ENCODE results near the gene NUDT16. TPM values are rescaled to one million over a fixed set of nuclear protein-coding genes. Genes with fewer than 3 reads are reported as not detected.

The NUDT16 gene
- total and polyA plus RNA-seq, 2 donors (not counting 3 experiments of a cell fraction or from before 2014, with no cell fraction given), result 13.2 to 28.5 TPM

DNA sequence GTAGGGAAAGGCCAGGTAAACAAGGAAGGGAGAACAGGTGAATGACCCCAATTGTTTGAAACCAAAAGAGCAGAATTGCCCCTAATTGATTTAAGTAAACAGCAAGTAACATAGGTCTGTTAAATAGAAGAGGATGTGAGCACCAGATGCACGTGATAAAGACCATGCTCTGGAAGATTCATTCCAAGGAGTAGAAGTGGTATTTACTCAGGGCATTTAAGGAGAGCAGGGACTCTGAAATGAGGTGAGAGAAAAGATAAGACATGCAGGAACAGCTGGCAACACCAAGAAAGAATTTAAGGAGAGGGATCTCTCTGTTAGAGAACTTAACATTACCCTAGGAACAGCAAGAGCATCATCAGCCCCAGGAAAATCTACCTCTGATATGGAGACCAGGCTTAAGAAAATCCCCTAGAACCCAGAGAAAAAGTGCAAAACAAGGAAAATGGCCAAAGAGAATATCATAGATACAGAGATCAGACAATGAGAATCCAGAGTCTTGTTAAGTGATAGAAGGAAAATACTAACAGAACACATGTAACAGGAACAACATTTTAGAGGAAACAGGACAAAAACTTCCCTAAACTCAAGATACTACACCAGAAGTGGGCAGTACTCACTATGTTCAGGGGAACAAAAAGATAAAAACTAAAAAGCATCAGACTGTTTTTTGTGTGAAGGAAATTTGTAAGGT lies 6.4 kb downstream of the NUDT16 start:
- Histone ChIP-seq H3K4me2 (ENCODE audit: insufficient read depth, low read length) (peak overlapping the region; percentile 73), H3K4me3 (replicated peaks in 1 of 3; ENCODE audit: insufficient read depth in 1 of 3, low read depth in 1 of 3, low read length in 3 of 3) (no peak overlapping the region), H3K9me3 (replicated peaks; ENCODE audit: control insufficient read depth, insufficient read depth, low read length) (no peaks in the 10 kb centered on the region), H3K9ac (replicated peaks; ENCODE audit: extremely low read depth, insufficient read depth, low read length) (peak overlapping the region; percentile 58), H3K79me2 (ENCODE audit: control insufficient read depth, insufficient read depth, low read length) (peaks cover 4% of the 10 kb centered on the region), H3K36me3 (ENCODE audit: control insufficient read depth in 2 of 2, extremely low read depth in 1 of 2, insufficient read depth in 2 of 2, low read length in 2 of 2) (peaks cover 0 to 7% of the 10 kb centered on the region in 2 experiments), H3K27ac (ENCODE audit: insufficient read depth, low read depth, low read length) (peak overlapping the region; percentile 85), H3K4me1 (ENCODE audit: control insufficient read depth, extremely low read depth, insufficient read depth, low read length) (peaks cover 49% of the 10 kb centered on the region), H4K20me1 (replicated peaks; ENCODE audit: control insufficient read depth, extremely low read depth, insufficient read depth, low read length) (no peaks in the 10 kb centered on the region), H3K27me3 (ENCODE audit: control insufficient read depth in 2 of 2, insufficient read depth in 2 of 2, low read length in 2 of 2) (no peaks in the 10 kb centered on the region), H3K9me1 (replicated peaks; ENCODE audit: control insufficient read depth, extremely low read depth, insufficient read depth, low read length) (no peaks in the 10 kb centered on the region), H2AFZ (ENCODE audit: low read depth, low read length) (no peak overlapping the region)
- TF ChIP-seq POLR2A (IDR thresholded peaks at IDR 0.05; ENCODE audit: low read depth, low read length) (peak; percentile 26), EZH2 (IDR thresholded peaks at IDR 0.05; ENCODE audit: borderline replicate concordance, low read depth, low read length, severe bottlenecking) (no peak)
- FAIRE-seq (no peak), DNase-seq (ENCODE audit: low read depth, low spot score) (peak; percentile 27)
- dilution Hi-C loops (cut with MboI; ENCODE audit: extremely low pct_ligation_motif_present, low sequenced_read_pairs) (no loop called here), intact Hi-C loops (cut with micrococcal nuclease) (loop anchor here (1.0 to 10.0 kb wide), 5 partner anchors 14 to 1027 kb away; partner anchors contain the start of genes ASTE1, ATP2C1, DNAJC13 and MRPL3)
- ChIA-PET POLR2A (no interaction called here), CTCF (no interaction called here)
- BruUV-seq (replicated peaks), result TSS peak; percentile 92

DNA sequence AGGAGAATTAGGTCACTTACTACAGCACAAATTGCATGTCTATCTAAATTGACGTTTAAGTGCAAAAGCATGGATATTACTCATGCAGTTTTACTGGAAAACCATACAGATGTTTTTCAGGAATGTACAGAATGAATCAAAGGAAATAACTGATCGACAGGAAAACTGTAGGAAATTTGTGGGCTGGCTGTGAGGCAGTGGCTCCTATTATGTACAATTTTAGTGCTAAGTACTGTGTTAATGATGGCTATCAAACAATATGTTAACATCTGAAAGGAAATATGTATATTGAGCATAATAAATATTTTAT lies 6.9 kb downstream of the NUDT16 start:
- peak; percentile 75 for TF ChIP-seq FOS (IDR thresholded peaks at IDR 0.05; ENCODE audit: borderline replicate concordance, insufficient read depth, low read length)
- no peak for TF ChIP-seq EZH2 (IDR thresholded peaks at IDR 0.05; ENCODE audit: borderline replicate concordance, low read depth, low read length, severe bottlenecking)
- no peak for TF ChIP-seq CTCF (IDR thresholded peaks at IDR 0.05; ENCODE audit: extremely low read depth in 1 of 2, insufficient read depth in 1 of 2, low read depth in 1 of 2, low read length in 2 of 2)
- no peak for TF ChIP-seq POLR2A (IDR thresholded peaks at IDR 0.05; ENCODE audit: low read depth, low read length)
- TF ChIP-seq POLR2AphosphoS5 (IDR thresholded peaks at IDR 0.05; ENCODE audit: insufficient read depth, low read depth, low read length), result peak; percentile 57
- TF ChIP-seq MAX (IDR thresholded peaks at IDR 0.05; ENCODE audit: insufficient read depth, insufficient read length), result no peak
- peak; percentile 57 for TF ChIP-seq GATA2 (IDR thresholded peaks at IDR 0.05; ENCODE audit: insufficient read depth, insufficient read length, low read depth, low read length)
- TF ChIP-seq MYC (IDR thresholded peaks at IDR 0.05; ENCODE audit: low read depth, low read length), result no peak
- peak; percentile 85 for TF ChIP-seq JUN (IDR thresholded peaks at IDR 0.05; ENCODE audit: borderline replicate concordance, insufficient read depth, insufficient read length, low read depth)
- CTCF ChIA-PET, result no interaction called here

More for the DNA sequence above, 6.9 kb downstream of the NUDT16 start:
- H3K27me3 ChIP-seq (ENCODE audit: control insufficient read depth in 2 of 2, insufficient read depth in 2 of 2, low read length in 2 of 2), result no peaks in the 10 kb centered on the region
- BruUV-seq (replicated peaks), result no TSS peak
- FAIRE-seq (peak; percentile 94), DNase-seq (ENCODE audit: low read depth, low spot score) (peak; percentile 83)
- peak overlapping the region; percentile 85 for H3K27ac ChIP-seq (ENCODE audit: insufficient read depth, low read depth, low read length)
- H3K9me3 ChIP-seq (replicated peaks; ENCODE audit: control insufficient read depth, insufficient read depth, low read length), result no peaks in the 10 kb centered on the region
- dilution Hi-C loops (cut with MboI; ENCODE audit: extremely low pct_ligation_motif_present, low sequenced_read_pairs), result no loop called here
- H3K9me1 ChIP-seq (replicated peaks; ENCODE audit: control insufficient read depth, extremely low read depth, insufficient read depth, low read length), result no peaks in the 10 kb centered on the region
- intact Hi-C loops (cut with micrococcal nuclease), result loop anchor here (1.0 to 10.0 kb wide), 3 partner anchors 14 to 1026 kb away; partner anchors contain the start of genes ATP2C1 and DNAJC13
- peaks cover 0 to 6% of the 10 kb centered on the region in 2 experiments for H3K36me3 ChIP-seq (ENCODE audit: control insufficient read depth in 2 of 2, extremely low read depth in 1 of 2, insufficient read depth in 2 of 2, low read length in 2 of 2)
- no peak overlapping the region for H2AFZ ChIP-seq (ENCODE audit: low read depth, low read length)
- no peaks in the 10 kb centered on the region for H4K20me1 ChIP-seq (replicated peaks; ENCODE audit: control insufficient read depth, extremely low read depth, insufficient read depth, low read length)
- no peaks in the 10 kb centered on the region for H3K79me2 ChIP-seq (ENCODE audit: control insufficient read depth, insufficient read depth, low read length)
- no peak overlapping the region for H3K4me3 ChIP-seq (replicated peaks in 1 of 3; ENCODE audit: insufficient read depth in 1 of 3, low read depth in 1 of 3, low read length in 3 of 3)
- peak overlapping the region; percentile 73 for H3K4me2 ChIP-seq (ENCODE audit: insufficient read depth, low read length)
- peaks cover 48% of the 10 kb centered on the region for H3K4me1 ChIP-seq (ENCODE audit: control insufficient read depth, extremely low read depth, insufficient read depth, low read length)
- H3K9ac ChIP-seq (replicated peaks; ENCODE audit: extremely low read depth, insufficient read depth, low read length), result peak overlapping the region; percentile 58
- POLR2A ChIA-PET, result no interaction called here
